ENCODE results near the gene DSTN.

DNA sequence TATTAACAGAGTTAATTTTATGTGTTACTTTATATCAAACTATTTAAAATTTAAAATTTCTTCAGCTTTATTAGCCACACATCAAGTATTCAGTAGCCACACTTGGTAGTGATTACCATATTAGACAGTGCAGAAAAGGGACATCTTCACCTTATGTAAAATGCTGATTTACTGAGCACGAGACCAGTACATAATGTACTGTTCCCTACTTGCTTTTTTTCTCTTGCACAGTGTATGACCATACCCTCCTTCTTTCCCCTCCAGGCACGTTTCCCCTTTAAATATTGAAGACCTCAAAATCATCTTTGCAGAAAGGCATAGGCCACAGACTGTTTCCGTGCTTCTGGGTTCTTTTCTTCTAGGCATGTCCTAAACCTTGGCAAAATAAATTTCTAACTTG lies 17.9 kb downstream of the DSTN start:
- TF ChIP-seq POLR2AphosphoS5 (IDR thresholded peaks at IDR 0.05; ENCODE audit: low read depth, low read length) (no peak), TCF7L2 (IDR thresholded peaks at IDR 0.05; ENCODE audit: low read depth, low read length) (no peak)
- TF ChIP-seq, protein P1, sequence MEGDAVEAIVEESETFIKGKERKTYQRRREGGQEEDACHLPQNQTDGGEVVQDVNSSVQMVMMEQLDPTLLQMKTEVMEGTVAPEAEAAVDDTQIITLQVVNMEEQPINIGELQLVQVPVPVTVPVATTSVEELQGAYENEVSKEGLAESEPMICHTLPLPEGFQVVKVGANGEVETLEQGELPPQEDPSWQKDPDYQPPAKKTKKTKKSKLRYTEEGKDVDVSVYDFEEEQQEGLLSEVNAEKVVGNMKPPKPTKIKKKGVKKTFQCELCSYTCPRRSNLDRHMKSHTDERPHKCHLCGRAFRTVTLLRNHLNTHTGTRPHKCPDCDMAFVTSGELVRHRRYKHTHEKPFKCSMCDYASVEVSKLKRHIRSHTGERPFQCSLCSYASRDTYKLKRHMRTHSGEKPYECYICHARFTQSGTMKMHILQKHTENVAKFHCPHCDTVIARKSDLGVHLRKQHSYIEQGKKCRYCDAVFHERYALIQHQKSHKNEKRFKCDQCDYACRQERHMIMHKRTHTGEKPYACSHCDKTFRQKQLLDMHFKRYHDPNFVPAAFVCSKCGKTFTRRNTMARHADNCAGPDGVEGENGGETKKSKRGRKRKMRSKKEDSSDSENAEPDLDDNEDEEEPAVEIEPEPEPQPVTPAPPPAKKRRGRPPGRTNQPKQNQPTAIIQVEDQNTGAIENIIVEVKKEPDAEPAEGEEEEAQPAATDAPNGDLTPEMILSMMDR (IDR thresholded peaks at IDR 0.05), result no peak

All from Panc1 (cell line).